HG02798 (cell line): ENCODE data around the gene FRRS1L.
"Not testable (repeated sequence)": the region's sequence is repeated elsewhere in the genome, so short reads cannot be mapped to it uniquely, and the experiment has no call there.

ENCODE experiments used
- ATAC-seq: cut with Tn5 transposase; IDR thresholded peaks from one replicate; pipeline ENCODE4 v1.9.1; 2021; ENCODE audit warnings: mild to moderate bottlenecking; ENCODE audit not compliant: unreplicated experiment, poor library complexity

The FRRS1L gene

GRCh38 chr9:109139851-109140250 is 27.2 kb downstream of the FRRS1L start:
- ATAC-seq = no peak

GRCh38 chr9:109138421-109138820 is 28.6 kb downstream of the FRRS1L start:
- no peak for ATAC-seq

GRCh38 chr9:109134167-109134578 is 32.9 kb downstream of the FRRS1L start:
- no peak for ATAC-seq

- ATAC-seq = no peak
Measured at GRCh38 chr9:109133533-109133932, 33.5 kb downstream of the FRRS1L start.

- no peak for ATAC-seq
Measured at GRCh38 chr9:109132567-109133021, 34.5 kb downstream of the FRRS1L start.

GRCh38 chr9:109129470-109130197 is 37.4 kb downstream of the FRRS1L start:
- ATAC-seq = no peak

GRCh38 chr9:109126671-109127070 is 40.4 kb downstream of the FRRS1L start:
- ATAC-seq = not testable (repeated sequence)

GRCh38 chr9:109124121-109124520 is 42.9 kb downstream of the FRRS1L start:
- ATAC-seq = no peak

- peak; percentile 22 for ATAC-seq
Measured at GRCh38 chr9:109122726-109123621, 44.1 kb downstream of the FRRS1L start.

- no peak for ATAC-seq
Measured at GRCh38 chr9:109121232-109121796, 45.7 kb downstream of the FRRS1L start.

GRCh38 chr9:109120204-109120789 is 46.8 kb downstream of the FRRS1L start:
- ATAC-seq = no peak

GRCh38 chr9:109119439-109120203 is 47.4 kb downstream of the FRRS1L start, which contains the start of gene TMEM245:
Gene TMEM245, minus strand, starts transcription at chr9:109119947. Its CDS starts 34 bp downstream, at chr9:109119913.
- ATAC-seq = peak; percentile 94

- no peak for ATAC-seq
Measured at GRCh38 chr9:109118808-109119438, 48.1 kb downstream of the FRRS1L start.

GRCh38 chr9:109117856-109118807 is 48.9 kb downstream of the FRRS1L start:
- no peak for ATAC-seq

- no peak for ATAC-seq
Measured at GRCh38 chr9:109115931-109116526, 51.0 kb downstream of the FRRS1L start.

- no peak for ATAC-seq
Measured at GRCh38 chr9:109114670-109115069, 52.4 kb downstream of the FRRS1L start.

GRCh38 chr9:109113892-109114609 is 53.0 kb downstream of the FRRS1L start:
- no peak for ATAC-seq
